H1 (cell line): ENCODE results near the gene MEF2A.

ENCODE experiments used
- ASH2L ChIP-seq: fragments of 200-600, 300-600 bp; sonication (generic); IDR thresholded peaks from one replicate; pipeline ENCODE4 v1.7.1; 2017; ENCODE audit warnings: low read length
- CHD2 ChIP-seq: IDR thresholded peaks from 2 replicates; pipeline ENCODE4 v1.6.1; 2012; ENCODE audit warnings: low read length, improper control_type of control experiment
- CTCF ChIP-seq, 3 experiments: IDR thresholded peaks; 1 replicate in 2 of 3; 2 replicates in 1 of 3; pipeline versions ENCODE4 v1.5.1 to v1.6.1; 2011; ENCODE audit warnings: low read length in 3 of 3, mild to moderate bottlenecking in 3 of 3, inconsistent platforms in 2 of 3, low read depth in 1 of 3, moderate library complexity in 1 of 3; ENCODE audit not compliant: insufficient read depth in 1 of 3; ENCODE audit errors: control extremely low read depth in 1 of 3
- EGR1 ChIP-seq: IDR thresholded peaks from 2 replicates; pipeline ENCODE4 v1.6.1; 2011; ENCODE audit warnings: low read depth, low read length, borderline replicate concordance
- EZH2 ChIP-seq: fragments of 200-600 bp; sonication (generic); IDR thresholded peaks from 2 replicates; pipeline ENCODE4 v1.7.1; 2012; ENCODE audit warnings: low read depth, mild to moderate bottlenecking, moderate library complexity, low read length, inconsistent platforms; ENCODE audit not compliant: severe bottlenecking
- FOSL1 ChIP-seq: IDR thresholded peaks from 2 replicates; pipeline ENCODE4 v1.6.1; 2011; ENCODE audit warnings: mild to moderate bottlenecking, low read depth, low read length, moderate library complexity; ENCODE audit not compliant: insufficient read depth
- GTF2F1 ChIP-seq: IDR thresholded peaks from 2 replicates; pipeline ENCODE4 v1.6.1; 2012; ENCODE audit warnings: low read depth, low read length, improper control_type of control experiment, borderline replicate concordance
- MAX ChIP-seq: IDR thresholded peaks from 2 replicates; pipeline ENCODE4 v1.6.1; 2012; ENCODE audit warnings: inconsistent platforms
- POLR2A ChIP-seq, 2 experiments: IDR thresholded peaks; 1 replicate in 1 of 2; 2 replicates in 1 of 2; pipeline ENCODE4 v1.6.1; 2011; ENCODE audit warnings: low read depth in 2 of 2, low read length in 2 of 2, mild to moderate bottlenecking in 2 of 2; ENCODE audit errors: control extremely low read depth in 1 of 2
- POLR2AphosphoS5 ChIP-seq: IDR thresholded peaks from 2 replicates; pipeline ENCODE4 v1.6.1; 2011; ENCODE audit warnings: low read depth, low read length
- RAD21 ChIP-seq, 2 experiments: IDR thresholded peaks in 1 of 2; conservative IDR thresholded peaks in 1 of 2; 2 replicates each; pipeline ENCODE4 v1.6.1; 2011; ENCODE audit warnings: low read depth in 2 of 2, low read length in 2 of 2, improper control_type of control experiment in 1 of 2, inconsistent platforms in 1 of 2, mild to moderate bottlenecking in 1 of 2, moderate library complexity in 1 of 2
- SIX5 ChIP-seq: IDR thresholded peaks from 2 replicates; pipeline ENCODE4 v1.6.1; 2011; ENCODE audit warnings: mild to moderate bottlenecking, low read depth, low read length
- SP2 ChIP-seq: IDR thresholded peaks from 2 replicates; pipeline ENCODE4 v1.6.1; 2012; ENCODE audit warnings: mild to moderate bottlenecking, low read length, inconsistent platforms

- TF ChIP-seq SIX5, result no peak
- TF ChIP-seq GTF2F1, result no peak
- no peak for TF ChIP-seq CTCF (IDR thresholded peaks at IDR 0.05; ENCODE audit: control extremely low read depth in 1 of 3, insufficient read depth in 1 of 3, low read depth in 1 of 3, low read length in 3 of 3)
- no peak for TF ChIP-seq SP2
- TF ChIP-seq RAD21 (IDR thresholded peaks at IDR 0.05 in 1 of 2, conservative IDR thresholded peaks at IDR 0.05 in 1 of 2; ENCODE audit: low read depth in 2 of 2, low read length in 2 of 2), result no peak
- TF ChIP-seq EZH2, result no peak
- no peak for TF ChIP-seq EGR1
- no peak for TF ChIP-seq ASH2L
- no peak for TF ChIP-seq CHD2
- TF ChIP-seq MAX, result no peak
- TF ChIP-seq POLR2A (IDR thresholded peaks at IDR 0.05; ENCODE audit: control extremely low read depth in 1 of 2, low read depth in 2 of 2, low read length in 2 of 2), result no peak
- no peak for TF ChIP-seq POLR2AphosphoS5
- no peak for TF ChIP-seq FOSL1
These were observed 145.8 kb downstream of the MEF2A start for GRCh38 chr15:99711625-99712024.
